CD4-positive, alpha-beta T cell treated with Interleukin-2 at 100 ng/mL for 4 hours (primary cell): Measurements from ENCODE around the gene GLIS1.

Experiments
- DNase-seq: peaks from one replicate; pipeline ENCODE4 v3.0.0-alpha.2; 2020; ENCODE audit warnings: low spot score

Gene GLIS1

DNA sequence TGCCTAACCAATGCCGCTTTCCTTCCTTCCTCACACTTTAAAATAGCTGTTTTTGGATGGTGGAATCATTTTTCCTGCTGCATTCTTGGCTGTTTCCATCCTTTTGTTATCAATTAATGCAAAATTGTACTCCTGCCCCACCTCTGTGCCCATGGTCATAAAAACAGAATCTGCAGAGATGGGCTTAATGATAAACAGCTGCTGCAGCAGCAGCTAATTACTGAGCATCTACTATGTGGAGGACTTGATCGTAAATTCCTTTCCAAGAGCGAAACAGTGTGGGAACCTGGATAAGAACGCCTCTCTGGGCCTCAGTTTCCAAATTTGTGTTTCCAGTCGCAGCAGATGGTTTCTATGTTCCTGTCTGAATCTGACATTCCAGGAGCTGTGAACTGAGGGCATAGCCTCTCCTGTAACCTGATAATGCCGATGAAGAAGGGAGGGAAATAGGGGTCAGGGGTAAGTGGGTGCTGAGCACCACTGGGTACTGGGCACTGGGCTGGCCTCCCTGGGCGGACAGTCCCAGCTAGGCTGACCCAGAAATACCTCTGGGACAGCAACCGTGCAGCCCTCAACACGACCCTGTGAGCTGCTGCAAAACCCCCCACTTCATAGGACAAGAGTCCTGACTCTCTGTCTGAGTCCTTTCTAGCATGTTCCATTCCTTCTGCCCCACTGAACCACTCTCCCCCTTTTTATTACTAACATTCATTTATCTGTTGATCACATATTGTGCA is 158.1 kb downstream of the GLIS1 start:
- no peak for DNase-seq

DNA sequence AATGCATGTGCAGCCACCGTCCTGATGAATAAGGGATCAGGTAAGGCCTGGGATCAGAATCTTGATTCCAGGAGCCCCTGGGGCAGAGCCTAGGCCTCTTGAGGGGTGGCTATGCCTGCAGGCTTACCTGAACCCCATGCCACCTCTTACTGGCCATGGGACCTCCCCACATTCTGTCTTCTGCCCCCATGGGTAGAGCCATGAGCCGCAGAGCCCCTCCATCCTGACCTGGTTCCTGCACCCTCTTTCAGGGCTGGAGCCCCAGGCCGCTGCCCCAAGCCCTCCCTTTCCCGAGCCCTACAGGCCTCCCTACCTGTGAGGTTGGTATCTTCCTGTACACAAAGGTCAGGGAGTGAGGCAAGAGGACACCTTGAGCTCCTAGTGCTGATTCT is 159.0 kb downstream of the GLIS1 start:
- DNase-seq = no peak

DNA sequence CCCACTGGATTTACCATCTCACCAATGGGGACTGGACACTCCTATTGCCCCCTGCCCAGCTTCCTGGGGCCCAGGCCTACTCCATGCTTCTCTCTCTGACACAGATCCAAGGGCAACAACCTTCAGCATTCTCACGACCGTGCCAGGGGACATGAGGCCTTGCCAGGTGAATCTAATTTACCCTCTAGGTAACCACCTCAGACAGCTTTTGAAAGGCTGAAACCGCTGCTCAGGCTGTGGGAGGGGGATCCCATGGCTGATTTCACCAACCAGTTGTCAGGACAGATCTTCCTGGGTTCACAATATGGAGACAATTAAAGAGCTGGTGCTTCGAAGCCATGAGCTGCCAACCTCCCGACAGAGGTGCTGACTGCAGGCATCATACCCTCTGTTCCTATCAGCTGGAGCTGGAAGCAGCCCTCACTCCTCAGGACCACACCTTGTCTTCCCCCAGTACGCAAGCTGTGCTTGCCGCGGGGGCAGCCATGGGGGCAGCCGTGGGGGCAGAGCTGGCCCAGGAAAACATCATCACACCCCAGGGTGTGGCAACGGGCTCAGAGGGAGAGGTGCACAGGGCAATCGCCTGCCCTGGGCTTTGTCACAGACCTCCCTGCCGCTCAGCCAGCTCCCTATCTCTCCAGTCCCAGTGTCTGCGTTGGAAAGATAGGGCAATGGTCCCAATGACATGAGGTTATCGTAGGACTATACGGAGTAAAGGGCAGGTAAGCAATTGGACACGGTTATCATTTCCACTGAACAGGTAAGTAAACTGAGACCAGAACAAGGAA is 159.5 kb downstream of the GLIS1 start:
- DNase-seq = no peak

DNA sequence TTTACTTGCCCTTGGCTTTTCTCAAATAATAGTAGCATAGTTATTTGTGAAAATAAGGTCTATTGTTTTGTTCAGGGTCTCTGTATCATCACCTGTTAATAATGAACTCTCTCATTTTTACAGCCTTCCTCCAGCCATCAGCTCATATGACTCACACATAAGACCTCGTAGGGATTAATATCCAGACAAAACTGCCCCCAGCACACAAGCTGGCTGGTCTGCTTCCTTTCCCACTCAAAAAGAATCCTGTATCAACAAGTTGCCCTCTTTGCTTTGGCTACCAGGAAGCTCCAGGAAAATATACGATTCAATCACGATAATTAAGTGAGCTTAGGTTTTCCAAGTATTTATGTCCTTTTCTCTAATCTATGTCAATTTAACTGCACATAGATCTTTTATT is 160.6 kb downstream of the GLIS1 start:
- DNase-seq = no peak

DNA sequence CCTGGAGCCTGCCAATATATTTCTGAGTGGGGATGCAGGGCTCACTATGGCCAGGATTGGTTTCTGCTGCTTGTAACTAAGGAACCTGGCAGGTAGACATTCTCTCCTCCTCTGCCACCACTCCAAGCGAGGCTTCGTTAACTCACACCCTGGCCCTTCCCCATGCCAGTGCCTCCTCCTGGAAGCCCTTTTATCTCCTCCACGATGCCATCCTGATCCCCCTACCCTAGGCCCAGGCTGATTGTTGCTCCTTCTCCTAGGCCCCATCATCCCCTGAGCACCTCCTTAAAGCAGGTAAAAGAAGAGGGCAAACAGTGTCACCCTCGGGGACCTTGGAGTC is 161.2 kb downstream of the GLIS1 start:
- DNase-seq = no peak

DNA sequence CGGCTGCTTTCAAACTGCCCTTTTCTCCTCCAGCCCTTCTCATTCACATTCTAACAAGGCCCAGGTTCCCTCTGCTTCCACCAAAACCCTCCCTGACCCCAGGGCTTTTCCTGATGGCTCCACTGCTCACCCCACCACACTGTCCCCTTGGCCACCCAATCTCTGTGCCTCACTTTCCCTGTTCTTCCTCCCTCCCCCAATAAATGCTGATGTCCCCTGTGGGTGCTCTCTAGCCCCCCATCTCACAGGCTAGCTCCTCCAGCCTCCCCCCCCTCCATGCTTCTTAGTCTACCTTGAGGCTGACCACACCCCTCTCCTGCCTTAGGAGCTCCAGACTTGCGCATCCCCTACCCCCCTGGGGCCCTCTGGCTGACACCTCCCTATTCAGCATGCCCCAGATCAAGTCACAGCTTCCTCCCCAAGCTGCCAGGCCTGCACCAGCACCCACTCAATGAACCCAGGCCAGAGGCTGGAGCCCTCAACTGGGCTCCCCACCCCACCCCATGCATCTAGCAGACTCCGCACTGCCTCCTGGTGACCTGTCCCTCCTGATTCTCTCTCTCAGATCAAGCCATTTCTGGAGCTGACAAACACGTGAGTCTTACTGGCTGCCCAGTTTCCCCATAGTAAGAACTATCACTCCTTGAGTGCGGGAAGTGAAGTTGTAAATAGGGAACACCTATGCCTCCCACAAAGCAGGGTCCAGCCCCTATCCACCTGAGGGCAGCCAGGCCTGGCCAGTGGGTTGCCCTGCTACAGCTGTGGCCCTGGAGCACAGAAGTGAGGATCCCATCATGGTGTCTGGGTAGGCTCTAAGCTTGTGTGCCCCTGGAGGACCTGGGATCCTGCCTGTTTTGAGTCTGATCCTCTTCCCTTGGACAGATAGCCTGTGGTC is 161.9 kb downstream of the GLIS1 start:
- no peak for DNase-seq

DNA sequence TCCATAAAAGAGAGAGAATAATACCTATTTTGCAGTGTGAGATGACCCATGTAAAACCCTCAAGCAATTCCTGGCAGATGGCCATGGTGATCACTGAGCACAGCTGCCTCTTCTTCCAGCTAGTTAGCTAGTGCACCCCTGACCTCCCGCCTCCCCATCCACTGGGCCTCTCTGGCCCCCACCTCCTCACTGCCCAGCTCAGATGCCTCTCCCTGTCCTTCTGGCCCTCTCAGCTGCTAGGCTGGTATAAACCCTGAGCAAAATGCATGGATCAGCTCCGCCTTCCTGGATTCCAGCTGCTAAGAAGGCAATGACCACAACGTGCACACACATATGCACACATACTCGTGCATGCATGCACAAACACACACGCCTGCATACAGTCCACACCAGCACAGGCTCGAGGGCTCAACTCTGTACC is 162.6 kb downstream of the GLIS1 start:
- DNase-seq = no peak

DNA sequence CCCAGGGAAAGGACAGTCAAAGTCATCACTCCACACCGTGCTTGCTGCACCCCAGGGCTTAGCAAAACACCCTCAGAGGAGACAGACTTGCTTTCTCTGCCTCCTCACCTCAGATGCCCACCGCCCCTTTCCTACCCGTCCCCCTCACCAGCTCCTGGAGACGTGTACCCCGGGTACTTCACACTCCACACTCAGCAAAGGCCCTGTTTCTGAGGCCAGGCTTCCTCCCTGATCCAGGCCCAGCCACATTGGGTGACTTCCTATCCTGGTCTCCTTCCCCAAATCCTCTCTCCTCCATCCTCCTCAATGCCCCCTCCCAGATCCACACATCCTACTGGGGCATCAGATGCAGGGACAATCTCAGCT is 163.0 kb downstream of the GLIS1 start:
- DNase-seq = no peak

DNA sequence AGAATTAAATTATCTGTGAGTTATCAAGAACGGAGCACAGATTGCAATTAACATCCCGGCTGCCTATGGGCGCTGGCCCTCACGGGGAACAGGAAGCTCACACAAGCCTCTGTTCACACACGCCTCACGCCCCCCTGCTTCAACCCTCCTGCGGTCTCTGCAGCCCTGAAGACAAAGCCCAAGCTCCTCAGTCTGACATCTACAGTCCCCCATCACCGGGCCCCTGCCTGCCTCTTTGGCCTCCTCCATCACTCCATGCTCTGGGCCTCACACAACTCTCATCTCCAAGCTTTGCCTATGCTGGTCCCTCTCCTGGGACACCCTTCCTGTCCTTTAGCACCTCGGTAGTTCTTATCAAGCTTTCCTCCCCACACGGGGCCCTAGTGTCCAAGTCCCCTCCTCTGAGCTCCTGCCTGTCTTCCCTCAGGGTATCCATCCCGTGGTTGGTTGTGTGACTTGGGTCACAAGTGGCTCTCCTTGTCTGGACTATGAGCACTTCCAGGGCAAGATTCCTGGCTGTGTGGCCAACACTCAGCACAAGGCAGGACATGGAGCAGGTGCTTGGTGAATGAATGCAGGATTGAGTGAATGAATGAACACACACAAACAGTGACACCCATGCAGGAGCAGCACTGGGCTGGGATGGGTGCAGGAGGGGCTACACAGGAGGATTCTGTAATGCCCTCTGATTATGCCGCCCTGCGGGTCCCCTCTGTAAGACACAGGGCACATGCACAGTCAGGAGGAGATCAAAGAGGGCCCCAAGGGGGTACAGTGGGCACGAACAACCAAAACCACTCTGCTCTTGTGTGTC is 163.6 kb downstream of the GLIS1 start:
- no peak for DNase-seq

DNA sequence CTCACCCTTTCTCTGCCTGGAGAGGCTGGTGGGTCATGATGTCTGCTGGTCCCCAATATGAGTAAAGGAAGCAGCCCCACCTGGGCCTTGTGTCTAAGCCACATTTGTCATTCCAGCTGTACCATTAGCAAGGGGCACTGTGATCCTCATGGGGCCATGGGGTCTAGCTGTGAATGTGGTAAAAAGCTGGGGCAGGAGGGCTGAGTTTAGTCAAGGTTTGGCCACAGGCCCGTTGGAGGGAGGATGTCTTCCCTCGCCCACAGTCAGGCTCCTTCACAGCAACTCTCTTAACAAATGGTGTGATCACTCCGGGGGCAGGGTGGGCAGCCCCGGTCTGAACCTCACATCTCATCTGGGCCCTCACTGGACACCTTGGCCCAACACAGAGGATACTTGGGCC is 164.3 kb downstream of the GLIS1 start:
- no peak for DNase-seq

DNA sequence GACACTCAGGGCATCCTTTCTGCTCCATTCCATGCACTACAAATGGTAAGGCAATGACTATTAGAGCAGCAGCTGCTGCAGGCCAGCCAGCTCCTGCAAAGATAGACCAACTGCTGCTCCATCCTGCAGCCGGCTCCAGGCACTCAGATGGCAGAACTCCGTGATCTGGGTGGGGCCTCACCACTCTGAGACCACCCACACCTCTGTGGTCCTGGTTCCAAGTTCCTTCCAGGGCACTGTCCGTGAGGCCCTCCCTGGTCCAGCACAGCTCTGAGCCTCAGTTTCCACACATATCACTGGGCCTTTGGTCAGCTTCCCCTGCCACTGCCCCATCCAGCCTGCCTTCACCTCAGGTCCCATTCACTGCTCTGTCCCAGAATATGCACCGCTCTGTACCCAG is 165.0 kb downstream of the GLIS1 start:
- DNase-seq = no peak

DNA sequence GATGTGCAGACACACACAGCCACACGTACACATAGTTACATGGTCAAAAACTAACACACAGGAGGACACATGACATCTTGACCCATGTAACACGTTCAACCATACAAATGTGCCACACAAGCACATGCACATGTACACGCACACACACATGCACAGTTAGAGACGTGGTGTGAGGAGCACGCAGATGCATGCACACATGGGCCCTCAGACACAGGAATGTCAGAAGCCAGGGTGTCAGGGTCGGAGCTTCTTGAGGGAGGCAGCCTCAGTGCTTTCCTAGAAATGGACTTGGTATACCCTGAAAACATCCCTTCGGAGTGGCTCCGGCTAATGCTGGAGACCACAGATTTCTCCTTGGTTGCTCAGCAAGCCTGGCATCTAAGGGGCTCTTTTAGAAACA is 165.4 kb downstream of the GLIS1 start:
- no peak for DNase-seq

DNA sequence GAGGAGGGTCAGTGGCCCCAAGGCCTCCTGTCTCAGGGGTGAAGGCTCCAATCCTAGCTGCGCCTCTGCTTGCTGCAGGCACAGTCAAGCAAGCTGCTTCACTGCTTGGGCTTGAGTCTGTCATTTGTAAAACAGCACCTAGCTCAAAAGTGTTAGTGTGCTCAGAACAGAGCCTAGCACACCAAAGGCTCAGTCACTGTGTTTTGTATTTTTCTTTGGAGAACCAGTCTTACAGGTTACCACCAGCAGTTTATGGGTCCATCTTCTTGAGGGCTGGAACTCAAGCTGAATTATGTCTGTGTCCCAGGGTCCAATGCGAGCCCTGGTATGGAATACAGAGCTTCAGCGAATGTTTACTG is 166.2 kb downstream of the GLIS1 start:
- DNase-seq = no peak

DNA sequence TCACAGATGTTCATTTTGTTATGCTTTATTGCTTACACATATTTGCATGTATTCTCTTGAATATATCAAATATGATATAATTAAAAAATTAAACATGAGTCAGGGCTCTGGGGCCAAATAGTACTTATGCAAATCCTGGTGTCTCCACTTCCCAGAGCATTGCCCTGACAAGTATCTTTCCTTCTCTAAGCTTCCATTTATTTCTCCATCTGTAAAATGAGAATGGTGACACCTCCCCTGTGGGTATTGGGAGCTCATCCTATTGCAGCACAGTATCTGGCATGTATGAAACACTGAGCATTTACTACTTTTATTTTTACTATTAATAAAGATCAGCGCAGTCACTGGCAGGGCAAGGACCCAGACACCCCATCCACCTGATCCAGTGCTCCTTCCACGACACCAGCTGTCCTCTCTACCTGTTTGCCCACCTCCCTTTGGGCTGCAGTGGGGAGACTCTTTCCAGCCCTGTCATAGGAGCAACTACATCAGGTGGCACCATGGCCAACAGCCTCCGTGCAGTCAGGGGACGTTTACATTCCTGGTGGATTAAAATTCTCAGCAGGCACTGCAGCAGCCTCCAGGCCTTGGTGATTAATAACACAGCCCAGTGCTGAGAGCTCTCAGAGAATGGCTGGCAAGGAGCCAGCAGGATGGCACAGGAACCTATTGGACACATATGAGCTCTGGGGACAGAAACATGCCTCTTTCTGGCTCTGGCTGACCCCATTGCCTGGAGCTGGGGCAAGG is 166.7 kb downstream of the GLIS1 start:
- DNase-seq = no peak

DNA sequence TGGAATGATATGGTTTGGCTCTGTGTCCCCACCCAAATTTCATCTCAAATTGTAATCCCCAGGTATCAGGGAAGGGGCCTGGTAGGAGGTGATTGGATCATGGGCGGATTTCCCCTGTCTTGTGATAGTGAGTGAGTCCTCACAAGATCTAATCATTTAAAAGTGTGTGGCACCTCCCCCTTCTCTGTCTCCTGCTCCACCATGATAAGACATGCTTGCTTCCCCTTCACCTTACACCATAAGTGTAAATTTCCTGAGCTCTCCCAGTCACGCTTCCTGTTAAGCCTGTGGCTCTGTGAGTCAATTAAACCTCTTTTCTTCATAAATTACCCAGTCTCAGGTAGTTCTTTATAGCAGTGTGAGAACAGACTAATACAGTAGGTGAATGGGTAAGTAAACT is 170.4 kb downstream of the GLIS1 start:
- DNase-seq = no peak

DNA sequence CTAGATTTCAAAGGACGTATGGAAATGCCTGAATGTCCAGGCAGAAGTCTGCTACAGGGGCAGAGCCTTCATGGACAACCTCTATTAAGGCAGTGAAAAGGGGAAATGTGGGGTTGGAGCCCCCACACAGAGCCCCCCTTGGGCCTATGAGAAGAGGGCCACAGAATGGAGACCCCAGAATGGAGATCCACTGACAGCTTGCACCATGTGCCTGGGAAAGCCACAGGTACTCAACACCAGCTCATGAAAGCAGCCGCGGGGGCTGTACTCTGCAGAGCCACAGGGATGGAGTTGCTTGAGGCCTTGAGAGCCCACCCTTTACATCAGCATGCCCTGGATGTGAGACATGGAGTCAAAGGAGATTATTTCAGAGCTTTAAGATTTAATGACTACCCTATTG is 171.1 kb downstream of the GLIS1 start:
- no peak for DNase-seq

DNA sequence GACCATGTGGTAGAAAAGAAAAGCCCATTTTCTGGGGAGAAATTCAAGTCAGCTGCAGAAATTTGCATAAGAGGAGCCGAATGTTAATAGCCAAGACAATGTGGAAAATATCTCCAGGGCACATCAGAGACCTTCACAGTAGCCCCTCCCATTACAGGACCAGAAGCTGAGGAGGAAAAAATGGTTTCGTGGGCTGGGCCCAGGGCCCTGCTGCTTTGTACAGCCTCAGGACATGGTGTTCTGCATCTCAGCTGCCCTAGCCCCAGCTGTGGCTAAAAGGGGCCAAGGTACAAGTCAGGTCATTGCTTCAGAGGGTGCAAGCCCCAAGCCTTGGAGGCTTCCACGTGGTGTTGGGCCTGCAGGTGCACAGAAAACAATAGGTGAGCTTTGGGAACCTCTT is 171.5 kb downstream of the GLIS1 start:
- DNase-seq = no peak

DNA sequence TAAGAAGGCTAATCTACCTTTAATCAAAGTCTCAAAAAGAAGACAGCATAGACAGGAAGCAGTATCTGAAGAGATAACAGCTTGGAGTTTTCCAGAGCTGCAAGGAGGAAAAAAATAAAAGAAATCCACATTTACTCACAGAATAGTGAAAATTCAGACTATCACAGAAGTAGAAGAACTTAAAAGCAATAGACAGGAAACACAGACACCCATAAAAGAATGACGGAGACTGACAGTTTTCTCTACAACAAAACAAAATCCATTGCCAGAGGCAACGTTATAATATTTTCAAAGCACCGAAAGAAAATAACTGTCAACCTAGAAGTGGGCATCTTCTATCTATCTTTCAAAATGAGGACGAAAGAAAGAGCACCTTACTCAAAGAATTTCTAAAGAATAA is 175.4 kb downstream of the GLIS1 start:
- DNase-seq = no peak

DNA sequence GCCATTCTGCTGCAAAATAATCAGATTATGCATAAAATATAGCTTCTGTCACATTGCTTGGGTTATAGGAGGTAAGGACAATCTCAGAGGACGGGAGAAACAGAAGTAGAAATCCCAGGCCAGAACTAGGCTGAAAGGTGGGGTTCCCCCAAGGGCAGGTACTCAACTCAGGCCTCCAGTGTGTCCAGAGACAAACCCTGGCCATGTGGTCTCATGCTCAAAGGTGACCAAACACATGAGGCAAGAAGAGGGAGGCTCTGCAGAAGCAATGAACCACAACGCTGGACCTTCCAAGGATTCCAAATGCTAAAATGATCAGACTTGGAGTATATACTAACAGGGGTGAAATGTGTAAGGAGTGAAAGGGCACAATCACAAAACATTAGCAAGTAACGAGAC is 176.0 kb downstream of the GLIS1 start:
- no peak for DNase-seq

DNA sequence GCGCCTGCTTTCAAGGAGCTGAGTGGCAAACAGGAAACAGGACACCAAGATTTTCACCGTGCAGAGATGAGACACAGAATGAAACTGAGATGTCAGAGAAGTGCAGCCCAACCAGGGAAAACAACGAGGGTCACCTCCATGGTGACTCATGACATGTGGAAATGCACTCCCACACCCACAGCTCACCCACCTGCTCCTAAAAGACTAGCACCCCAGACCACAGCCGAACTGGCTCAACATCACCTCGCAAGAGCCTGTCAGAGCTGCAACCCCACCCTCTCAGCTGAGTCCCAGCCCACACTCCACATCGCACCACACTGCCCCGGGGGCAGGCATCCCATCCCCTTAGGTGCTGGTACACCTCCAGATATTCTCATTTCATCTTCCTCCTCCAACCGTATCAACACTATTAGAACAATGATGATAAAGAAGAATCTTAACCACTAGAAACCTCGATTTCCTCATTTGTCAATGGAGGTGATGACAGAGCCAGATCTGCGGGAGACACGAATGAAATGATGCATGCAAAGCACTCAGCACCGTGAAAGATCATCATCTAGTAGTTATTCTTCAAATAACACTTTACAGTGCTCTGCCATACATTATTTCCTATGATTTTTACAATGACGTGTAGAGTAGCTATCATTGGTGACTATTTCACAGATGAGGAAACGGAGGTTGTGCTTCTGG is 176.5 kb downstream of the GLIS1 start:
- DNase-seq = peak; percentile 29
